A549 (cell line): Measurements from ENCODE around the gene PTPN1. TPM values are rescaled to one million over a fixed set of nuclear protein-coding genes. Genes with fewer than 3 reads are reported as not detected.
A peak's percentile ranks its signal among the peaks of the same experiment; 100 is the strongest.

Source experiments
- ATAC-seq, 2 experiments: fragments of 200-7000 bp in 1 of 2; fragments of >200 bp in 1 of 2; cut with Nextera tagmentation in 1 of 2; cut with Tn5 transposase in 1 of 2; 3 replicates each; pipeline versions ENCODE4 v1.8.0 to v1.9.1; 2018 to 2020; ENCODE audit warnings: mild to moderate bottlenecking in 1 of 2, moderate library complexity in 1 of 2
- CTCF ChIA-PET: fragments of 300-600 bp; sonication (Branson Sonifier 250); formaldehyde crosslinking; extraction: SDS; loops from one replicate; lab custom pipeline; 2021; ENCODE audit warnings: antibody characterized with exemption, inconsistent platforms; lab: Yijun Ruan, JAX
- POLR2A ChIA-PET: fragments of 350-600 bp; formaldehyde crosslinking; extraction: SDS; loops from one replicate; lab custom pipeline; 2021; ENCODE audit warnings: antibody characterized with exemption, inconsistent platforms; lab: Yijun Ruan, JAX
- DNase-seq, 2 experiments: peaks; one replicate each; pipeline versions ENCODE4 v3.0.0 to v3.0.0-alpha.2; 2011 to 2016; ENCODE audit warnings: low read depth in 1 of 2, low spot score in 1 of 2
- FAIRE-seq: peaks from 2 replicates; lab custom pipeline; 2011; peaks lifted over from hg19 to GRCh38; lab: Jason Lieb, UNC
- H3K27ac ChIP-seq, 2 experiments: fragments of >200 bp; sonication (Bioruptor Twin); formaldehyde crosslinking; 3 replicates each; pipeline ENCODE4 v1.5.1; 2016 to 2017
- H3K4me1 ChIP-seq: fragments of >200 bp; sonication (Bioruptor Twin); formaldehyde crosslinking; 3 replicates; pipeline ENCODE4 v1.6.1; 2016
- H3K4me2 ChIP-seq: fragments of >200 bp; sonication (Bioruptor Twin); formaldehyde crosslinking; 3 replicates; pipeline ENCODE4 v1.6.1; 2016
- H3K4me3 ChIP-seq: fragments of >200 bp; sonication (Bioruptor Twin); formaldehyde crosslinking; 3 replicates; pipeline ENCODE4 v1.5.1; 2016
- H3K9me3 ChIP-seq: fragments of >200 bp; sonication (Bioruptor Twin); formaldehyde crosslinking; 3 replicates; pipeline ENCODE4 v1.6.1; 2016
- CBX2 ChIP-seq: fragments of 200-600 bp; sonication (generic); IDR thresholded peaks from 2 replicates; pipeline ENCODE4 v1.6.1; 2016; ENCODE audit warnings: low read depth, mild to moderate bottlenecking, borderline replicate concordance
- EP300 ChIP-seq, 2 experiments: fragments of >200 bp; sonication (Bioruptor Twin); formaldehyde crosslinking; IDR thresholded peaks; 2 replicates in 1 of 2; 3 replicates in 1 of 2; pipeline ENCODE4 v1.6.1; 2016 to 2017
- FOXS1 ChIP-seq: fragments of 250-450 bp; sonication (Bioruptor Pico); IDR thresholded peaks from 2 replicates; pipeline ENCODE4 v1.5.0; 2020; ENCODE audit warnings: mild to moderate bottlenecking, moderate library complexity
- HES2 ChIP-seq: fragments of >200 bp; sonication (Bioruptor Twin); formaldehyde crosslinking; IDR thresholded peaks from 2 replicates; pipeline ENCODE4 v1.6.1; 2016
- HEYL ChIP-seq: fragments of 250-450 bp; sonication (Bioruptor Pico); IDR thresholded peaks from 2 replicates; pipeline ENCODE4 v1.8.0; 2021; ENCODE audit warnings: mild to moderate bottlenecking, moderate library complexity
- JUN ChIP-seq, 2 experiments: fragments of >200 bp; sonication (Bioruptor Twin); formaldehyde crosslinking; IDR thresholded peaks; 2 replicates in 1 of 2; 3 replicates in 1 of 2; pipeline ENCODE4 v1.6.1; 2016 to 2017
- NFE2L2 ChIP-seq: fragments of 150-350 bp; conservative IDR thresholded peaks from 2 replicates; pipeline ENCODE4 v1.6.1; 2014; ENCODE audit warnings: low read length
- POLR2A ChIP-seq: IDR thresholded peaks from 2 replicates; pipeline ENCODE4 v1.6.1; 2012; ENCODE audit warnings: mild to moderate bottlenecking, low read length
- RAD21 ChIP-seq, 2 experiments: fragments of >200 bp in 1 of 2; sonication (Bioruptor Twin) in 1 of 2; formaldehyde crosslinking in 1 of 2; IDR thresholded peaks in 1 of 2; conservative IDR thresholded peaks in 1 of 2; 2 replicates in 1 of 2; 3 replicates in 1 of 2; pipeline ENCODE4 v1.6.1; 2012 to 2018; ENCODE audit warnings: inconsistent platforms in 1 of 2
- REST ChIP-seq: fragments of 200-600 bp; sonication (generic); IDR thresholded peaks from 2 replicates; pipeline ENCODE4 v1.6.1; 2016; ENCODE audit warnings: antibody characterized with exemption, mild to moderate bottlenecking, moderate library complexity
- SMC3 ChIP-seq: fragments of >200 bp; sonication (Bioruptor Twin); formaldehyde crosslinking; IDR thresholded peaks from 3 replicates; pipeline ENCODE4 v1.6.1; 2018; ENCODE audit warnings: inconsistent platforms
- SREBF2 ChIP-seq: fragments of 450-650 bp; IDR thresholded peaks from 2 replicates; pipeline ENCODE4 v1.6.1; 2014; ENCODE audit warnings: mild to moderate bottlenecking, moderate library complexity
- TFCP2L1 ChIP-seq: fragments of 250-450 bp; sonication (Bioruptor Pico); IDR thresholded peaks from 2 replicates; pipeline ENCODE4 v1.5.0; 2021; ENCODE audit warnings: mild to moderate bottlenecking
- ZFP36 ChIP-seq: fragments of 450-650 bp; IDR thresholded peaks from 2 replicates; pipeline ENCODE4 v1.6.1; 2014; ENCODE audit warnings: borderline replicate concordance; ENCODE audit not compliant: partially characterized antibody
- ZSCAN20 ChIP-seq: fragments of 250-450 bp; sonication (Bioruptor Pico); IDR thresholded peaks from 2 replicates; pipeline ENCODE4 v1.8.0; 2022; ENCODE audit warnings: mild to moderate bottlenecking, moderate library complexity
- WGBS: methylation state at CpG from one replicate; pipeline ENCODE4 v1.1.6; 2017; ENCODE audit errors: missing lambda C conversion rate; 5-methylcytosine and 5-hydroxymethylcytosine counted together
- polyA plus RNA-seq, 4 experiments: library from polyadenylated mRNA; depleted of rRNA in 3 of 4; stranded (reverse); fragments of >200 nt; fragmentation: RNase III in 1 of 4; extraction: RNeasy Plus Mini Kit Qiagen cat#74134 plus additional on column Dnase treatment in 1 of 4; gene quantifications; 2 replicates in 3 of 4; 3 replicates in 1 of 4; pipeline ENCODE4 v1.2.3, GENCODE V29; 2011 to 2017
- TF ChIP-seq, protein P1 (sequence below): fragments of >200 bp; sonication (Bioruptor Twin); formaldehyde crosslinking; IDR thresholded peaks from 3 replicates; pipeline ENCODE4 v1.5.1; 2016
- TF ChIP-seq, protein P2 (sequence below): IDR thresholded peaks from 2 replicates; pipeline ENCODE4 v1.6.1; 2012; ENCODE audit warnings: low read depth, borderline replicate concordance
- TF ChIP-seq, protein P3 (sequence below): fragments of 250-450 bp; sonication (Bioruptor Pico); IDR thresholded peaks from 2 replicates; pipeline ENCODE4 v1.5.0; 2020; ENCODE audit warnings: low read depth, mild to moderate bottlenecking, moderate library complexity
- TF ChIP-seq, protein P4 (sequence below): fragments of 150-350 bp; IDR thresholded peaks from 2 replicates; pipeline ENCODE4 v1.6.1; 2014; ENCODE audit warnings: low read depth, mild to moderate bottlenecking, low read length
- TF ChIP-seq, protein P5 (sequence below): IDR thresholded peaks from 2 replicates; pipeline ENCODE4 v1.6.1; 2012

Gene PTPN1
- polyA plus RNA-seq, 2 of the 4 experiments (the other 2 are of a cell fraction): 23.2 to 24.3 TPM

- DNase-seq: peak; percentile 65 to 91
- ChIA-PET POLR2A (no interaction called here), CTCF (interaction anchor here (0.6 to 14.7 kb wide), 43 partner anchors 8 to 509 kb away, joined by 3 to 268 read pairs (median 4); partner anchors contain the start of gene CEBPB)
- no peak for FAIRE-seq
- Histone ChIP-seq H3K9me3 (no peaks in the 10 kb centered on the region), H3K4me3 (no peak overlapping the region), H3K4me2 (no peak overlapping the region), H3K27ac (peak overlapping the region in 1 of 2 experiments; percentile 43; a peak in 2 of 6 replicates), H3K4me1 (no peaks in the 10 kb centered on the region)
- 34% methylated on average over 17 of the region's 17 CpGs for whole genome bisulfite sequencing
- peak; percentile 82 to 89 for ATAC-seq
- peak; percentile 85 for TF ChIP-seq SMC3
- TF ChIP-seq EP300 (IDR thresholded peaks at IDR 0.05): no peak
- TF ChIP-seq, protein P1, sequence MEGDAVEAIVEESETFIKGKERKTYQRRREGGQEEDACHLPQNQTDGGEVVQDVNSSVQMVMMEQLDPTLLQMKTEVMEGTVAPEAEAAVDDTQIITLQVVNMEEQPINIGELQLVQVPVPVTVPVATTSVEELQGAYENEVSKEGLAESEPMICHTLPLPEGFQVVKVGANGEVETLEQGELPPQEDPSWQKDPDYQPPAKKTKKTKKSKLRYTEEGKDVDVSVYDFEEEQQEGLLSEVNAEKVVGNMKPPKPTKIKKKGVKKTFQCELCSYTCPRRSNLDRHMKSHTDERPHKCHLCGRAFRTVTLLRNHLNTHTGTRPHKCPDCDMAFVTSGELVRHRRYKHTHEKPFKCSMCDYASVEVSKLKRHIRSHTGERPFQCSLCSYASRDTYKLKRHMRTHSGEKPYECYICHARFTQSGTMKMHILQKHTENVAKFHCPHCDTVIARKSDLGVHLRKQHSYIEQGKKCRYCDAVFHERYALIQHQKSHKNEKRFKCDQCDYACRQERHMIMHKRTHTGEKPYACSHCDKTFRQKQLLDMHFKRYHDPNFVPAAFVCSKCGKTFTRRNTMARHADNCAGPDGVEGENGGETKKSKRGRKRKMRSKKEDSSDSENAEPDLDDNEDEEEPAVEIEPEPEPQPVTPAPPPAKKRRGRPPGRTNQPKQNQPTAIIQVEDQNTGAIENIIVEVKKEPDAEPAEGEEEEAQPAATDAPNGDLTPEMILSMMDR: peak; percentile 91
- TF ChIP-seq RAD21 (conservative IDR thresholded peaks at IDR 0.05 in 1 of 2, IDR thresholded peaks at IDR 0.05 in 1 of 2): peak; percentile 91 to 94
These were observed 70.0 kb downstream of the PTPN1 start for GRCh38 chr20:50580016-50580747.

GRCh38 chr20:50580842-50581544 is 70.8 kb downstream of the PTPN1 start:
- Histone ChIP-seq H3K9me3 (no peaks in the 10 kb centered on the region), H3K4me2 (no peak overlapping the region), H3K27ac (no peak overlapping the region), H3K4me1 (no peaks in the 10 kb centered on the region), H3K4me3 (no peak overlapping the region)
- ATAC-seq: no peak
- DNase-seq: no peak
- WGBS: 85% methylated on average over 21 of the region's 21 CpGs
- no peak for FAIRE-seq
- TF ChIP-seq ZFP36: no peak
- TF ChIP-seq HEYL (CRISPR knock-in tag): no peak
- no peak for TF ChIP-seq ZSCAN20
- TF ChIP-seq, protein P2, sequence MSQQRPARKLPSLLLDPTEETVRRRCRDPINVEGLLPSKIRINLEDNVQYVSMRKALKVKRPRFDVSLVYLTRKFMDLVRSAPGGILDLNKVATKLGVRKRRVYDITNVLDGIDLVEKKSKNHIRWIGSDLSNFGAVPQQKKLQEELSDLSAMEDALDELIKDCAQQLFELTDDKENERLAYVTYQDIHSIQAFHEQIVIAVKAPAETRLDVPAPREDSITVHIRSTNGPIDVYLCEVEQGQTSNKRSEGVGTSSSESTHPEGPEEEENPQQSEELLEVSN: no peak
- TF ChIP-seq, protein P3, sequence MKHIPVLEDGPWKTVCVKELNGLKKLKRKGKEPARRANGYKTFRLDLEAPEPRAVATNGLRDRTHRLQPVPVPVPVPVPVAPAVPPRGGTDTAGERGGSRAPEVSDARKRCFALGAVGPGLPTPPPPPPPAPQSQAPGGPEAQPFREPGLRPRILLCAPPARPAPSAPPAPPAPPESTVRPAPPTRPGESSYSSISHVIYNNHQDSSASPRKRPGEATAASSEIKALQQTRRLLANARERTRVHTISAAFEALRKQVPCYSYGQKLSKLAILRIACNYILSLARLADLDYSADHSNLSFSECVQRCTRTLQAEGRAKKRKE (CRISPR knock-in tag): no peak
- TF ChIP-seq POLR2A: no peak
- TF ChIP-seq, protein P4, sequence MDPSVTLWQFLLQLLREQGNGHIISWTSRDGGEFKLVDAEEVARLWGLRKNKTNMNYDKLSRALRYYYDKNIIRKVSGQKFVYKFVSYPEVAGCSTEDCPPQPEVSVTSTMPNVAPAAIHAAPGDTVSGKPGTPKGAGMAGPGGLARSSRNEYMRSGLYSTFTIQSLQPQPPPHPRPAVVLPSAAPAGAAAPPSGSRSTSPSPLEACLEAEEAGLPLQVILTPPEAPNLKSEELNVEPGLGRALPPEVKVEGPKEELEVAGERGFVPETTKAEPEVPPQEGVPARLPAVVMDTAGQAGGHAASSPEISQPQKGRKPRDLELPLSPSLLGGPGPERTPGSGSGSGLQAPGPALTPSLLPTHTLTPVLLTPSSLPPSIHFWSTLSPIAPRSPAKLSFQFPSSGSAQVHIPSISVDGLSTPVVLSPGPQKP: no peak
- TF ChIP-seq REST: no peak
- TF ChIP-seq NFE2L2: no peak
- no peak for TF ChIP-seq EP300 (IDR thresholded peaks at IDR 0.05)
- no peak for TF ChIP-seq FOXS1 (CRISPR knock-in tag)
- no peak for TF ChIP-seq CBX2
- no peak for TF ChIP-seq HES2
- no peak for TF ChIP-seq JUN (IDR thresholded peaks at IDR 0.05)
- TF ChIP-seq, protein P5, sequence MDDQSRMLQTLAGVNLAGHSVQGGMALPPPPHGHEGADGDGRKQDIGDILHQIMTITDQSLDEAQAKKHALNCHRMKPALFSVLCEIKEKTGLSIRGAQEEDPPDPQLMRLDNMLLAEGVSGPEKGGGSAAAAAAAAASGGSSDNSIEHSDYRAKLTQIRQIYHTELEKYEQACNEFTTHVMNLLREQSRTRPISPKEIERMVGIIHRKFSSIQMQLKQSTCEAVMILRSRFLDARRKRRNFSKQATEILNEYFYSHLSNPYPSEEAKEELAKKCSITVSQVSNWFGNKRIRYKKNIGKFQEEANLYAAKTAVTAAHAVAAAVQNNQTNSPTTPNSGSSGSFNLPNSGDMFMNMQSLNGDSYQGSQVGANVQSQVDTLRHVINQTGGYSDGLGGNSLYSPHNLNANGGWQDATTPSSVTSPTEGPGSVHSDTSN: no peak
- no peak for TF ChIP-seq TFCP2L1
- TF ChIP-seq SREBF2: no peak
- POLR2A ChIA-PET: no interaction called here
- CTCF ChIA-PET: interaction anchor here (0.6 to 14.7 kb wide), 17 partner anchors 8 to 458 kb away, joined by 3 to 268 read pairs (median 5); partner anchors contain the start of gene CEBPB
